Measurements from ENCODE around the gene FBXW7.

The FBXW7 gene

DNA sequence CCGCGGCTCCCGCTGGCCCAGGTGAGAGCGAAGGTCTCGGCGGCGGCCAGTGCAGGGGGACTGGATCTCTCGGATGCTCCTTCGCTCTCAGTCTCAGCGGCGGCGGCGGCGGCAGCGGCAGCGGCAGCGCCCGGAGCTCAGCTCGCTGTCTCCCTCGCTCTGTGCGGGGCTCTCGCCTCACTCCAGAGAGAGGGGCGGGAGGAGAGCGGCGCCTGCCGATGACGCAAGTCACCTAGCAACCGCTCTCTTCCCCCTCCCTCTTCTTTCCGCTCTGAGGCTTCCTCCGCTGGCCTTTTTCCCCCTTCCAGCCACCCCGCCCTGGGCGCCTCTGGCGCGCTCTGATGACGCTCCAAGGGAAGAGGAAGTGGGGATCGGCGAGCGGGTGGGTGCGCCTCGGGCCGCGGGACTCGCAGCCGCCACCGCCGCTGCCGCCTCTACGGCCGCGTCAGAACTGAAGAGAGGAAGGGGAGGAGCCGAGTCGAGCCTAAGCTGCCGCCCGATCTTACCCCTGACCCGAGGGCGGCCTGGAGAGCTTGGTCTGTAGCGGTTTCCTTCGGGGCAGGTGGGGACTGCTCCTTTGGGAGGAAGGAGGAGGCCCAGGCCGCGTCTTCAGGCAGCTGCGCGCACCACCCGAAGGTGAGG lies at the start of gene FBXW7:
Gene FBXW7, minus strand, starts transcription at position 190 of the 642 bp plus-strand sequence. CDS start 124,289 bp downstream, outside the sequence.
- Mint-ChIP-seq H3K27ac (peak within 1 kb of the TSS; percentile 99), H3K4me3 (peak within 1 kb of the TSS; percentile 97), H3K36me3 (peaks cover 8% of the 10 kb centered on the region), H3K27me3 (no peaks in the 10 kb centered on the region), H3K9me3 (ENCODE audit: low read depth) (no peaks in the 10 kb centered on the region), H3K4me1 (ENCODE audit: low read depth) (peaks cover 59% of the 10 kb centered on the region)

- H3K4me3 Mint-ChIP-seq = peak overlapping the region; percentile 57
- H3K4me1 Mint-ChIP-seq (ENCODE audit: low read depth) = peaks cover 4% of the 10 kb centered on the region
- peaks cover 4% of the 10 kb centered on the region for H3K27me3 Mint-ChIP-seq
- H3K27ac Mint-ChIP-seq = peak overlapping the region; percentile 87
- no peaks in the 10 kb centered on the region for H3K9me3 Mint-ChIP-seq (ENCODE audit: low read depth)
- peaks cover 2% of the 10 kb centered on the region for H3K36me3 Mint-ChIP-seq
Observed at GRCh38 chr4:152585023-152585441, 49.1 kb upstream of the FBXW7 start.

GRCh38 chr4:152581536-152582160 lies 45.8 kb upstream of the FBXW7 start:
- no peaks in the 10 kb centered on the region for H3K27me3 Mint-ChIP-seq
- H3K4me1 Mint-ChIP-seq (ENCODE audit: low read depth) = peaks cover 4% of the 10 kb centered on the region
- no peaks in the 10 kb centered on the region for H3K36me3 Mint-ChIP-seq
- no peak overlapping the region for H3K27ac Mint-ChIP-seq
- no peaks in the 10 kb centered on the region for H3K9me3 Mint-ChIP-seq (ENCODE audit: low read depth)
- H3K4me3 Mint-ChIP-seq = no peak overlapping the region

- Mint-ChIP-seq H3K4me3 (no peak overlapping the region), H3K4me1 (ENCODE audit: low read depth) (peaks cover 2% of the 10 kb centered on the region), H3K36me3 (no peaks in the 10 kb centered on the region), H3K27me3 (no peaks in the 10 kb centered on the region), H3K9me3 (ENCODE audit: low read depth) (no peaks in the 10 kb centered on the region), H3K27ac (no peak overlapping the region)
Observed at GRCh38 chr4:152579916-152580315, 44.0 kb upstream of the FBXW7 start.

DNA sequence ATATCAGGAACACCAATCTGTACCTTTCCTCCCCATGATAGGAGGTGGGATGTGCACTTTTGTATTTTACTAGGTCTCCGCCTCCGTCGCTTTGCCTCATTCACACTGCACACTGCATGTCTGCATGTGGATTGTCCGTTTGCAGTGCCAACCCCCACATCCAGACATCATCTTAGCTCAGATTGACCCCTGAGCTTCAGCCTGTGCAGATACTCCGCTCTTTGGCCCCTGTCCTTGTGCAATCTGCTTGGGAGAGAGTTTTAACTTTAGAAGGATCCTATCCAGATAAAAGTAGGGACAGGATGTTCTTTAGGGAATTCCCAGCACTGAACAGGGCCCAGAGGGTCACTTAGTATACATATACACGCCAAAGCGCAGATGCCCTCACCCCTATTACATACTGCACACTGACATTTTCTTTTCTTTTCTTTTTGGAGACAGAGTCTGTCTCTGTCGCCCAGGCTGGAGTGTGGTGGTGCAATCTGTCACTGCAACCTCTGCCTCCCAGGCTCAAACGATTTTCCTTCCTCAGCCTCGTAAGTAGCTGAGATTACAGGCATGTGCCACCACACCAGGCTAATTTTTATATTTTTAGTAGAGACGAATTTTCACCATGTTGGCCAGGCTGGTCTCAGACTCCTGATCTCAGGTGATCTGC lies 43.3 kb upstream of the FBXW7 start:
- Mint-ChIP-seq H3K9me3 (ENCODE audit: low read depth) (no peaks in the 10 kb centered on the region), H3K36me3 (no peaks in the 10 kb centered on the region), H3K27me3 (no peaks in the 10 kb centered on the region), H3K4me3 (no peak overlapping the region), H3K27ac (no peak overlapping the region), H3K4me1 (ENCODE audit: low read depth) (no peaks in the 10 kb centered on the region)

- Mint-ChIP-seq H3K4me3 (no peak overlapping the region), H3K27me3 (no peaks in the 10 kb centered on the region), H3K9me3 (ENCODE audit: low read depth) (no peaks in the 10 kb centered on the region), H3K27ac (no peak overlapping the region), H3K4me1 (ENCODE audit: low read depth) (no peaks in the 10 kb centered on the region), H3K36me3 (no peaks in the 10 kb centered on the region)
Observed at GRCh38 chr4:152578670-152579069, 42.8 kb upstream of the FBXW7 start.

DNA sequence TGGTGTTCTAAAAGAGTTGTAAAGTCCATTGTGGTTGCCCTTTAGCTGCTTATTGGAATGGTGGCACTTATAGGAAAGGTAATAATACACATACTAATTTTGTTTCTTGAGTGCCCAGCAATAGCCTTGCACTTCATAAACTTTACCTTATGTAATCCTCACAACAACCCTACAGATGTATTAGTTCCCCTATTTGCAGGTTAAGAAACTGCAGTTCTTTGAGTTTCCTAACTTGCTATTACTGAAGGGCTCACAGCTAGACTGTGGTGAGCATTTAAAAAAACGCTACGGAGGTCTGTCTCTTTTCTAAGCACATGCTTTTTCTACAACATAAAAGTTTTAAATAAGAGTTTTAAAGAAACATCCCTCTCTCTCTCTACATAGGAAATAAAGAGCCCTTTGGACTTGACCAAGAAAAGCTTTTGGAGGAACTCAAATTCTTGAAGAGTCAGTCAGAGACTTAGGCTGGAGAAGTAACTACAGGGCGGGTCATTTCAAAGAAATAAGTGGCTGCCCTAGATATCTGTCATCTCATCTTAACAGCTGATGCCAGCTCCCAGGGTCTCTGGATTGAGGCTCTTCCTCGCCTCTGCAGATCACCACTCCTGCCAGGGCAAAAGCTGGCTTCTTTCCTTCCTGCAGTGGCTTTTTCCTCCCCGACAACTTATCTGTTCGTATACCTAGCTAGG lies 42.0 kb upstream of the FBXW7 start:
- Mint-ChIP-seq H3K27me3 (no peaks in the 10 kb centered on the region), H3K4me3 (no peak overlapping the region), H3K36me3 (no peaks in the 10 kb centered on the region), H3K4me1 (ENCODE audit: low read depth) (no peaks in the 10 kb centered on the region), H3K9me3 (ENCODE audit: low read depth) (no peaks in the 10 kb centered on the region), H3K27ac (no peak overlapping the region)

DNA sequence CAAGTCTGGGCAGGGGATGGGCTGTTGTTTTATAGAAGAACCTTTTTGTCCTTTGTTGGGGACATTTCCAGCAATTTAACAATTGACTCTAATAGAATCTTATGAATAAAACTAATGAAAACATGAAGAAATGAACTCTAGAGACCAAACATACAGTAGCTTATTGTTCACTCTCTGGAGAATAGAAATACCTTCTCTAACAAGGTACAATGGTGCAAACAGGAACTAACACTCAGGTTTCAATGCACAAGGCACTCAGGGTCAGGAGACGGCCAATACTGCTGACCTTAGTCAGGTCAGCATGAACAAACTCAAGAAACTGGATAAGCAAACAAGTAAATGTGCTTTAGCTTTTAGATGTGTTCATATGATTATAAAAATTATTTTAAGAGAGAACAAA lies 39.6 kb upstream of the FBXW7 start:
- no peaks in the 10 kb centered on the region for H3K27me3 Mint-ChIP-seq
- no peak overlapping the region for H3K4me3 Mint-ChIP-seq
- H3K9me3 Mint-ChIP-seq (ENCODE audit: low read depth) = no peaks in the 10 kb centered on the region
- no peaks in the 10 kb centered on the region for H3K4me1 Mint-ChIP-seq (ENCODE audit: low read depth)
- H3K36me3 Mint-ChIP-seq = no peaks in the 10 kb centered on the region
- no peak overlapping the region for H3K27ac Mint-ChIP-seq

DNA sequence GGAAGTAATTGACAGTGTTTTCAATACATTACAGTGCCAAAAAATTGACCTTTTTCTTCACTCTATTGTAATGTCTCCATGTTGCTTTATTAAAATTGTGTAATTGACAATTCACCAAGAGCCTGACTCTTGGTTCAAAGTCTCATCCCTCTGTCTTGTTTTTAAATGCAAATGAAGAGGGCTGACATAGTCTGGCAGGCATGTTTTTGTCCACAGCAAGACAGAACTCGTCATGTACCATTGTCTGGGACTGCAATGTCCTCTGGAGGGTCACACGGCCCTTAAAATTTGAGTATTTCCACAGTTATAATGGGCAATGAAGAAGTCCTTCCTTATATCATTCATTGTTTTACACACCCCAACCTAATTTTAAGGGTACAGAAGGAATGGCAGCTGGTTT lies 38.0 kb upstream of the FBXW7 start:
- no peak overlapping the region for H3K27ac Mint-ChIP-seq
- H3K4me1 Mint-ChIP-seq (ENCODE audit: low read depth) = no peaks in the 10 kb centered on the region
- H3K9me3 Mint-ChIP-seq (ENCODE audit: low read depth) = no peaks in the 10 kb centered on the region
- no peak overlapping the region for H3K4me3 Mint-ChIP-seq
- H3K36me3 Mint-ChIP-seq = no peaks in the 10 kb centered on the region
- H3K27me3 Mint-ChIP-seq = no peaks in the 10 kb centered on the region

DNA sequence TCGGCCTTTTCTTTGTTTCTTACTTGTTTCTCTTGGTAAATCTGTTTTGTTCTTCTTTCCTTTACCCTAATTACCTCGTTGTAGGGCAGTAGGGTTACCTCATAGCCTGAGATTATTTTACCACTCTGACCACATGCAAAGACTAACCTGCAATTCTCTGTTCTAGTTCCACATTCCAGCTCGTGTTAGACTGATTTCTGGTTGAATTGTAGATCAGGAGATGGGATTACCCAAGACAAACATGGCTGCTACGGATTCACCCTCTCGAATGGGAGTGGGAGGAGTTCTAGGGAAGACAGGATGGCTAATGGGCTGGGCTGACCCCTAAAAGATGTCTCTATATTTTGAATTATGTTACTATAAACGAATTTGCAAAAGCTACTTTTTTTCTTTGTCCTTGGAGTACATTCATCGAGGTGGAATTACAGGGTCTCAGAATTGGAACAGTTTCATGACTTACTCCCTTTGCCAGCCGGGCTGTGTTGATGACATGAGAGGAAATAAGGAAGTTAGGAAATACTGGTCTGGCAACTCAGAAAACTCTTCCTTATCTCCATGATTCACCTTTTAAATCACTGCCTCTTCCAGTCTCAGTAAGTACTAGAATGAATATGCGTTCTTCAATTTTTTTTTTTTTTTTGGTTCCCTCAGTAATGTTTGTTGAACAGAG lies 36.7 kb upstream of the FBXW7 start:
- Mint-ChIP-seq H3K4me1 (ENCODE audit: low read depth) (no peaks in the 10 kb centered on the region), H3K9me3 (ENCODE audit: low read depth) (no peaks in the 10 kb centered on the region), H3K4me3 (no peak overlapping the region), H3K27ac (no peak overlapping the region), H3K36me3 (no peaks in the 10 kb centered on the region), H3K27me3 (no peaks in the 10 kb centered on the region)

- H3K4me1 Mint-ChIP-seq (ENCODE audit: low read depth) = no peaks in the 10 kb centered on the region
- no peak overlapping the region for H3K27ac Mint-ChIP-seq
- H3K4me3 Mint-ChIP-seq = no peak overlapping the region
- H3K9me3 Mint-ChIP-seq (ENCODE audit: low read depth) = no peaks in the 10 kb centered on the region
- H3K36me3 Mint-ChIP-seq = no peaks in the 10 kb centered on the region
- H3K27me3 Mint-ChIP-seq = no peaks in the 10 kb centered on the region
Observed at GRCh38 chr4:152571770-152572169, 35.9 kb upstream of the FBXW7 start.

DNA sequence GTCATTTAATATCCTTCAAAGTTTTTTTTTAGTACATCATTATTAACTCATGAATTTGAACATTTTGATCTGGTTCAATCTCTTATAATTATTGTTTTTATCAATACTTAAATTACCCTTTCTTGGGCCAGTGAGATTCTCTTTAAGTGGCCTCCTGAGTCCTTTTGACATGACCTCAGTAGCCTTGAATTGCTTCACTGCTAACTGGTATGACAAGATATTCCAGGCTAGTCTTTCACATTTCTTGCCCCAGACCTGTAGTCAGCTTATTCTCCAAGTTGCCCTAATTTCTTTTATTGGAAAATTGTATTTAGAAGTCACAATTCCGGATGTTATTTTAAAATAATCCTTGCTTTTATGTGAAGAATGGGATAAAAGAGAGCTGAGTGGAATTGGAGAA lies 35.4 kb upstream of the FBXW7 start:
- Mint-ChIP-seq H3K4me1 (ENCODE audit: low read depth) (no peaks in the 10 kb centered on the region), H3K9me3 (ENCODE audit: low read depth) (no peaks in the 10 kb centered on the region), H3K4me3 (no peak overlapping the region), H3K27ac (no peak overlapping the region), H3K36me3 (no peaks in the 10 kb centered on the region), H3K27me3 (no peaks in the 10 kb centered on the region)

- H3K27ac Mint-ChIP-seq = no peak overlapping the region
- no peaks in the 10 kb centered on the region for H3K9me3 Mint-ChIP-seq (ENCODE audit: low read depth)
- no peaks in the 10 kb centered on the region for H3K4me1 Mint-ChIP-seq (ENCODE audit: low read depth)
- no peaks in the 10 kb centered on the region for H3K27me3 Mint-ChIP-seq
- H3K4me3 Mint-ChIP-seq = no peak overlapping the region
- H3K36me3 Mint-ChIP-seq = no peaks in the 10 kb centered on the region
Observed at GRCh38 chr4:152565333-152565732, 29.4 kb upstream of the FBXW7 start.

DNA sequence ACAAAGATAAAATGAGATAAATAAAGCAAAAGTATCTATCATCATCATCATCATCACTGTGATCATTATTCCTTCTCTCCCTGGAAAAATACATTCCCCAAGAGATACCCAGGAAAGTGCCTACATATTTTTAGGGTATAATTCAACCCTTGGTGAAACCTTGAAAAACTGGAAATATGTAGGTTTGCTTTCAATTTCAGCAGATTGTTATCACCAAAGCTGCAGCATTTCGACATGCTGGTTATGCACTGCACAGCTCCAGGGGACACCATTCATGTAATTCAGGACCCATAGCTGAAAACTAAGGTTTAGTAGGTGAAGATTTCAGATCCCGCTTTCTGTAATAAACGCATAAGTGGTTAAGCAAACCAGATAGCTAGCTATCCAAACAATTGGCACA lies 28.4 kb upstream of the FBXW7 start:
- Mint-ChIP-seq H3K27ac (no peak overlapping the region), H3K27me3 (no peaks in the 10 kb centered on the region), H3K4me1 (ENCODE audit: low read depth) (no peaks in the 10 kb centered on the region), H3K9me3 (ENCODE audit: low read depth) (no peaks in the 10 kb centered on the region), H3K4me3 (no peak overlapping the region), H3K36me3 (no peaks in the 10 kb centered on the region)

- H3K4me3 Mint-ChIP-seq = no peak overlapping the region
- no peaks in the 10 kb centered on the region for H3K36me3 Mint-ChIP-seq
- no peak overlapping the region for H3K27ac Mint-ChIP-seq
- H3K9me3 Mint-ChIP-seq (ENCODE audit: low read depth) = no peaks in the 10 kb centered on the region
- H3K27me3 Mint-ChIP-seq = no peaks in the 10 kb centered on the region
- H3K4me1 Mint-ChIP-seq (ENCODE audit: low read depth) = no peaks in the 10 kb centered on the region
Observed at GRCh38 chr4:152563209-152563608, 27.3 kb upstream of the FBXW7 start.
